Measurements from ENCODE around the gene KRT34. TPM values are rescaled to one million over a fixed set of nuclear protein-coding genes. Genes with fewer than 3 reads are reported as not detected.

Gene KRT34
- polyA plus RNA-seq, 1 donor from 2014 or later, result not detected

GRCh38 chr17:41407226-41407625, 25.1 kb upstream of the KRT34 start:
- Histone ChIP-seq H3K4me2 (ENCODE audit: low read length) (no peak overlapping the region), H3K36me3 (ENCODE audit: insufficient read depth, low read length) (no peaks in the 10 kb centered on the region), H3K27ac (ENCODE audit: low read length) (no peak overlapping the region), H3K9me2 (ENCODE audit: insufficient read depth, low read length) (no peaks in the 10 kb centered on the region), H3K79me2 (replicated peaks; ENCODE audit: insufficient read depth, low read length) (no peaks in the 10 kb centered on the region), H4K20me1 (ENCODE audit: insufficient read depth) (no peaks in the 10 kb centered on the region), H3K9ac (ENCODE audit: low read length) (no peak overlapping the region), H3K27me3 (ENCODE audit: insufficient read depth, low read depth, low read length) (no peaks in the 10 kb centered on the region), H3F3A (ENCODE audit: insufficient read depth, low read length, poor library complexity, severe bottlenecking) (no peaks in the 10 kb centered on the region), H3K9me3 (ENCODE audit: low read length) (no peaks in the 10 kb centered on the region), H2AFZ (ENCODE audit: low read depth, low read length) (no peak overlapping the region), H3K4me3 (ENCODE audit: low read length) (no peak overlapping the region)
- TF ChIP-seq, protein P1, sequence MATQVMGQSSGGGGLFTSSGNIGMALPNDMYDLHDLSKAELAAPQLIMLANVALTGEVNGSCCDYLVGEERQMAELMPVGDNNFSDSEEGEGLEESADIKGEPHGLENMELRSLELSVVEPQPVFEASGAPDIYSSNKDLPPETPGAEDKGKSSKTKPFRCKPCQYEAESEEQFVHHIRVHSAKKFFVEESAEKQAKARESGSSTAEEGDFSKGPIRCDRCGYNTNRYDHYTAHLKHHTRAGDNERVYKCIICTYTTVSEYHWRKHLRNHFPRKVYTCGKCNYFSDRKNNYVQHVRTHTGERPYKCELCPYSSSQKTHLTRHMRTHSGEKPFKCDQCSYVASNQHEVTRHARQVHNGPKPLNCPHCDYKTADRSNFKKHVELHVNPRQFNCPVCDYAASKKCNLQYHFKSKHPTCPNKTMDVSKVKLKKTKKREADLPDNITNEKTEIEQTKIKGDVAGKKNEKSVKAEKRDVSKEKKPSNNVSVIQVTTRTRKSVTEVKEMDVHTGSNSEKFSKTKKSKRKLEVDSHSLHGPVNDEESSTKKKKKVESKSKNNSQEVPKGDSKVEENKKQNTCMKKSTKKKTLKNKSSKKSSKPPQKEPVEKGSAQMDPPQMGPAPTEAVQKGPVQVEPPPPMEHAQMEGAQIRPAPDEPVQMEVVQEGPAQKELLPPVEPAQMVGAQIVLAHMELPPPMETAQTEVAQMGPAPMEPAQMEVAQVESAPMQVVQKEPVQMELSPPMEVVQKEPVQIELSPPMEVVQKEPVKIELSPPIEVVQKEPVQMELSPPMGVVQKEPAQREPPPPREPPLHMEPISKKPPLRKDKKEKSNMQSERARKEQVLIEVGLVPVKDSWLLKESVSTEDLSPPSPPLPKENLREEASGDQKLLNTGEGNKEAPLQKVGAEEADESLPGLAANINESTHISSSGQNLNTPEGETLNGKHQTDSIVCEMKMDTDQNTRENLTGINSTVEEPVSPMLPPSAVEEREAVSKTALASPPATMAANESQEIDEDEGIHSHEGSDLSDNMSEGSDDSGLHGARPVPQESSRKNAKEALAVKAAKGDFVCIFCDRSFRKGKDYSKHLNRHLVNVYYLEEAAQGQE (IDR thresholded peaks at IDR 0.05; ENCODE audit: borderline replicate concordance), result no peak
- no peak for TF ChIP-seq MXI1 (conservative IDR thresholded peaks at IDR 0.05; ENCODE audit: poor library complexity, severe bottlenecking)
- TF ChIP-seq RAD21 (conservative IDR thresholded peaks at IDR 0.05), result no peak
- TF ChIP-seq SMC3 (conservative IDR thresholded peaks at IDR 0.05; ENCODE audit: poor library complexity), result no peak
- TF ChIP-seq POLR2AphosphoS5 (IDR thresholded peaks at IDR 0.05), result no peak
- TF ChIP-seq TAF1 (IDR thresholded peaks at IDR 0.05; ENCODE audit: low read depth), result no peak
- no peak for TF ChIP-seq EZH2 (IDR thresholded peaks at IDR 0.05; ENCODE audit: borderline replicate concordance, insufficient read depth, low read length, poor library complexity, severe bottlenecking)
- no peak for TF ChIP-seq EP300 (conservative IDR thresholded peaks at IDR 0.05; ENCODE audit: poor library complexity, severe bottlenecking)
- TF ChIP-seq CTCF (IDR thresholded peaks at IDR 0.05; ENCODE audit: poor library complexity, severe bottlenecking), result no peak

DNA sequence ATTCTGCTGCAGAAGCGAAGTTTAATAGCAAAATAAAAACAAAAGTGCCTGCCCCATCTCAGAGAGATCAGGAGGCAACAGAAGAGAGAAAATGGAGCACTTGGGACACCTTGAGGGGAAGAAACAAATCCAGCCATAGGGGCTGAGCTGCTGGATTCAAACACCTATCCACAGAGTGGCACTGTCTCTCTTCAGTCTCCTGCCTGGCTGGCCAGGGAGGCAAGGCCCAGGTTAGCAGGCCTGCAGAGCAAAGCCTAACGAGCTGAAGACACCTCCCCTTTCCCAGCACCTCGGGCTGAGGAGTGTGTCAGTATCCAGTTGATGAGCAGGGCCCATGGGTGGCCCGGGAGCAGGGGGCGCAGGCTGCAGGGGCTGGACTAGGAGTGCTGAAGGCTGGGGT, 24.1 kb upstream of the KRT34 start:
- H3K9me2 ChIP-seq (ENCODE audit: insufficient read depth, low read length), result no peaks in the 10 kb centered on the region
- no peaks in the 10 kb centered on the region for H3K79me2 ChIP-seq (replicated peaks; ENCODE audit: insufficient read depth, low read length)
- no peak overlapping the region for H2AFZ ChIP-seq (ENCODE audit: low read depth, low read length)
- TF ChIP-seq EZH2 (IDR thresholded peaks at IDR 0.05; ENCODE audit: borderline replicate concordance, insufficient read depth, low read length, poor library complexity, severe bottlenecking), result no peak
- no peak for TF ChIP-seq TAF1 (IDR thresholded peaks at IDR 0.05; ENCODE audit: low read depth)
- no peak for TF ChIP-seq SMC3 (conservative IDR thresholded peaks at IDR 0.05; ENCODE audit: poor library complexity)
- TF ChIP-seq RAD21 (conservative IDR thresholded peaks at IDR 0.05), result no peak
- no peak for TF ChIP-seq CTCF (IDR thresholded peaks at IDR 0.05; ENCODE audit: poor library complexity, severe bottlenecking)
- TF ChIP-seq POLR2AphosphoS5 (IDR thresholded peaks at IDR 0.05), result no peak
- H3K9ac ChIP-seq (ENCODE audit: low read length), result no peak overlapping the region
- no peak overlapping the region for H3K27ac ChIP-seq (ENCODE audit: low read length)
- no peaks in the 10 kb centered on the region for H3F3A ChIP-seq (ENCODE audit: insufficient read depth, low read length, poor library complexity, severe bottlenecking)
- H3K4me3 ChIP-seq (ENCODE audit: low read length), result no peak overlapping the region
- H3K4me2 ChIP-seq (ENCODE audit: low read length), result no peak overlapping the region
- H3K36me3 ChIP-seq (ENCODE audit: insufficient read depth, low read length), result no peaks in the 10 kb centered on the region
- no peaks in the 10 kb centered on the region for H3K9me3 ChIP-seq (ENCODE audit: low read length)
- H4K20me1 ChIP-seq (ENCODE audit: insufficient read depth), result no peaks in the 10 kb centered on the region
- no peaks in the 10 kb centered on the region for H3K27me3 ChIP-seq (ENCODE audit: insufficient read depth, low read depth, low read length)
